Urinary bladder (tissue), 4 donors: ENCODE data around the gene CD7. TPM values are rescaled to one million over a fixed set of nuclear protein-coding genes. Genes with fewer than 3 reads are reported as not detected.
"Not testable (repeated sequence)": the region's sequence is repeated elsewhere in the genome, so short reads cannot be mapped to it uniquely, and the experiment has no call there.

Source experiments
- DNase-seq: peaks from one replicate; pipeline ENCODE4 v3.0.0-alpha.2; 2015; ENCODE audit errors: extremely low spot score
- H3K27ac ChIP-seq: one replicate; pipeline ENCODE4 v1.5.1; 2013; ENCODE audit warnings: low read depth, mild to moderate bottlenecking, moderate library complexity
- H3K36me3 ChIP-seq: one replicate; pipeline ENCODE4 v1.6.1; 2013; ENCODE audit warnings: mild to moderate bottlenecking, moderate library complexity; ENCODE audit not compliant: insufficient read depth
- H3K4me1 ChIP-seq: one replicate; pipeline ENCODE4 v1.6.1; 2013; ENCODE audit warnings: mild to moderate bottlenecking, moderate library complexity; ENCODE audit not compliant: insufficient read depth
- H3K4me3 ChIP-seq: one replicate; pipeline ENCODE4 v1.5.1; 2013; ENCODE audit warnings: low read depth, low read length
- WGBS: extraction: QIAGEN DNeasy Blood & Tissue Kit; methylation state at CpG from one replicate; pipeline ENCODE4 v1.1.7; 2013; 5-methylcytosine and 5-hydroxymethylcytosine counted together
- polyA plus RNA-seq: library from polyadenylated mRNA; stranded (reverse); fragments of 200-250 nt; gene quantifications from one replicate; pipeline ENCODE4 v1.2.3, GENCODE V29; 2013
- total RNA-seq: library from RNA; depleted of rRNA; stranded (reverse); fragments of >200 nt; gene quantifications from one replicate; pipeline ENCODE4 v1.2.3, GENCODE V29; 2014
- donor health status: healthy with polysubstance abuse.
- donor health status: healthy.

Gene CD7
- total RNA-seq: 0.69 TPM
- 3.7 TPM for polyA plus RNA-seq

GRCh38 chr17:82317394-82318168, at the start of gene CD7:
CD7 (minus strand) TSS chr17:82317608; CDS start chr17:82317495, 113 bp downstream.
- H3K36me3 ChIP-seq: no peaks in the 10 kb centered on the region
- no peak within 1 kb of the TSS for H3K27ac ChIP-seq
- H3K4me1 ChIP-seq: peaks cover 2% of the 10 kb centered on the region
- no peak for DNase-seq
- no peak within 1 kb of the TSS for H3K4me3 ChIP-seq
- 69% methylated on average over 26 of the region's 26 CpGs for WGBS

- H3K4me3 ChIP-seq: no peak overlapping the region
- WGBS: 79% methylated on average over 7 of the region's 7 CpGs
- H3K27ac ChIP-seq: no peak overlapping the region
- H3K4me1 ChIP-seq: peaks cover 3% of the 10 kb centered on the region
- no peaks in the 10 kb centered on the region for H3K36me3 ChIP-seq
- DNase-seq: no peak
Measured at GRCh38 chr17:82366749-82367148, 49.3 kb upstream of the CD7 start.

DNA sequence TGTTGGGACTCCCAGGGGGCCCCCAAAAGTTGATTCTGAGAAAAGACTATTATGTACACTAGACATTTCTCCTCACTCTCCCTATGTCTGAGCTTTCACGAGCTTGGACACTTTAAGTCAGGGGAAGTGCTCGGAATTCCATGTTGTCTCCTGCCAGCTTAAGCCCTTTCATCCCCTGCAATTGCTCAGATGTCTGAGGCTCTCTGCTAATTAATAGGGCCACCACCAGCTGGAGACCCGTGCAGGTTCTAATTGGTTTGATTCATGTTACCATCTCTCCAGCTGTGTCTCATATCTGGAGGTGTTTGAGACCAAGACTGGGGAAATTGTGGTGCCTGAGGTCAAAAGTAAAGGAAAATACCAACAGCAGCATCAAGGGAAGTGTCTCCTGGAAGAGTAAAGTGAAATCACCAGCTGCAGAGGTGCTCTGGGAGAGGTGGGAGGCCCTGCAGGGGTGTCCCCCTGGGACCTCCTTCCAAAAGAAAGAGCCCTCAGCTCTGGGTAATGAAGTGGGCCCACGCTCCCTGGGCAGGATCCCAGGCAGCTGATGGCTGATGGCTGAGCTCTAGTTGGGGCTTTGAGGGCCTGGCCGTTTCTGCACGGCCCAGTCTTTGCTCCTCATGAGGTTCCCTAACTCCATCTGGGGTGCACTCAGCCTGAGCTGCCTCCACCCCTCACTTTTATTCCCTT, 48.3 kb upstream of the CD7 start:
- Histone ChIP-seq H3K4me3 (no peak overlapping the region), H3K27ac (no peak overlapping the region), H3K36me3 (no peaks in the 10 kb centered on the region), H3K4me1 (no peaks in the 10 kb centered on the region)
- no peak for DNase-seq
- WGBS: 61% methylated on average over 6 of the region's 6 CpGs

- DNase-seq: no peak
- Histone ChIP-seq H3K4me3 (no peak overlapping the region), H3K27ac (no peak overlapping the region), H3K4me1 (no peaks in the 10 kb centered on the region), H3K36me3 (no peaks in the 10 kb centered on the region)
- 95% methylated on average over 6 of the region's 6 CpGs for WGBS
Measured at GRCh38 chr17:82361885-82362633, 44.7 kb upstream of the CD7 start.

GRCh38 chr17:82359451-82360074, 42.2 kb upstream of the CD7 start:
- H3K4me1 ChIP-seq, H3K27ac ChIP-seq, H3K4me3 ChIP-seq, DNase-seq, H3K36me3 ChIP-seq: not testable (repeated sequence)
- 61% methylated on average over 1 of the region's 1 CpG for WGBS

DNA sequence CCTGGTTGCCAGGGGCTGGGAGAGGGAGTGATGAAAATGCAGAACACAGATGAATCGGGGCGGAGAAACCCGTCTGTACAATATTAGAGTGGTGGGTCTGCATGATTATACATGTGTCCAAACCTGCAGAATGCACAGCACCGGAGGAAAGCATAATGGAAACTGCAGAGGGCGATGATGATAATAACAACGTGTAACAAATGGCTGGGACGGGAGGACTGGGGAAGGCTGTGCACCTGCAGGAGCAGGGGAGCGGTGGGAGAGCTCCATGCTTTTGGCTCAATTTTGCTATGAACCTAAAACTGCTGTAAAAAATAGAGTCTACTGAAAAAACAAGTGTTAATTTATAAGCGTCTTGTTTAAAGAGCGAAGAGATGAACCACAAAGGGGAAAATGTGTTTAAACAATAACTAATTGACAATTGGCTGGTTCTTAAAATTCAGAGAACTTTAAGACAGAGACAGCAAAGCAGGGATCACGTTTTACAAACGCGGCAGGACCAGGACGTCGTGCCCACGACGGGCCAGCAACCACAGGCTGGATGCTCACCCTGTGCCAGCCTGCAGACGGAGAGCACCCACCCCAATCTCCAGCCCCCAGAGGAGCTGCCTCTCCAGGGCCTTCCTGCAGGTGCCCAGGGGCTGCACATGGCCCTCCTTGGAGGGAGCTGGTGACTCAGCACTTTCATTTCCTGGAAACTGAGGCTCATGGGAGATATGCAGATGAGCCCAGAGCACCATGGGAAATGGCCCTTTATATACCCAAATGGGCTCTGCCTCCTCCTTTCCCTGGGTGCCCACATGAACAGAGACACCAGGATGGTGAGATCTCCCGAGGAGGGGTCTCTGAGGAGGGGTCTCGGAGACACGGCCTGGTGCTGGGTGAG, 41.3 kb upstream of the CD7 start, which contains the start of gene TEX19:
TSS of gene TEX19 (plus strand) at position 783 of the 886 bp plus-strand sequence. CDS start 2,904 bp downstream, outside the sequence.
- Histone ChIP-seq H3K4me3 (no peak within 1 kb of the TSS), H3K36me3 (no peaks in the 10 kb centered on the region), H3K4me1 (no peaks in the 10 kb centered on the region), H3K27ac (no peak within 1 kb of the TSS)
- WGBS: 57% methylated on average over 21 of the region's 21 CpGs
- DNase-seq: no peak

- DNase-seq: no peak
- H3K36me3 ChIP-seq: no peaks in the 10 kb centered on the region
- H3K4me1 ChIP-seq: no peaks in the 10 kb centered on the region
- no peak overlapping the region for H3K27ac ChIP-seq
- no peak overlapping the region for H3K4me3 ChIP-seq
- 65% methylated on average over 2 of the region's 2 CpGs for WGBS
Measured at GRCh38 chr17:82357394-82357793, 40.0 kb upstream of the CD7 start.

- H3K4me1 ChIP-seq: no peaks in the 10 kb centered on the region
- no peak for DNase-seq
- WGBS: 46% methylated on average over 20 of the region's 20 CpGs
Measured at GRCh38 chr17:82356845-82357355, 39.5 kb upstream of the CD7 start.

GRCh38 chr17:82355770-82356427, 38.5 kb upstream of the CD7 start:
- Histone ChIP-seq H3K4me1 (no peaks in the 10 kb centered on the region), H3K4me3 (no peak overlapping the region), H3K36me3 (no peaks in the 10 kb centered on the region), H3K27ac (no peak overlapping the region)
- 28% methylated on average over 11 of the region's 11 CpGs for WGBS
- no peak for DNase-seq

More at GRCh38 chr17:82356845-82357355, 39.5 kb upstream of the CD7 start:
- H3K36me3 ChIP-seq: no peaks in the 10 kb centered on the region
- no peak overlapping the region for H3K4me3 ChIP-seq
- no peak overlapping the region for H3K27ac ChIP-seq

DNA sequence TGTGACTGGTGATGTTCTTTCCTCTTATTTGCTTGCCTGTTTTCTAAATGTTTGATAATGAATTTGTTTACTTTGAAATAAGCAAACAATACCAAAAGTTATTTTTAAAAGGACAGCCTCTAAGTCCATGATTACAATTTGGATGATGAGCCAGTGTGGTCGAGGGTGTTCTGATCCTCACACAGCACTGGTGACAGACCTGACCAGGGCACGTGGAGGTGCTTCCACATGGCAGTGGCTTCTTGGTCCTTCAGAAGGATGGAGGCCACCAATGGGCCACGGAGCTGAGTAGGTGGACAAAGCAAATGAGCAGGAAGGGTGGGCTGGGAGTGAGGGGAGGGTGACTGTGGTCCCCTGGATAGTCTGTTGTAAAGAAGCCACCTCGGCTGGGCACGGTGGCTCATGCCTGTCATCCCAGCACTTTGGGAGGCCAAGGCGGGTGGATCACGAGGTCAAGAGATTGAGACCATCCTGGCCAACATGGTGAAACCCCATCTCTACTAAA, 37.4 kb upstream of the CD7 start:
- Histone ChIP-seq H3K4me3 (no peak overlapping the region), H3K4me1 (no peaks in the 10 kb centered on the region), H3K36me3 (no peaks in the 10 kb centered on the region), H3K27ac (no peak overlapping the region)
- DNase-seq: no peak
- WGBS: 86% methylated on average over 7 of the region's 7 CpGs

DNA sequence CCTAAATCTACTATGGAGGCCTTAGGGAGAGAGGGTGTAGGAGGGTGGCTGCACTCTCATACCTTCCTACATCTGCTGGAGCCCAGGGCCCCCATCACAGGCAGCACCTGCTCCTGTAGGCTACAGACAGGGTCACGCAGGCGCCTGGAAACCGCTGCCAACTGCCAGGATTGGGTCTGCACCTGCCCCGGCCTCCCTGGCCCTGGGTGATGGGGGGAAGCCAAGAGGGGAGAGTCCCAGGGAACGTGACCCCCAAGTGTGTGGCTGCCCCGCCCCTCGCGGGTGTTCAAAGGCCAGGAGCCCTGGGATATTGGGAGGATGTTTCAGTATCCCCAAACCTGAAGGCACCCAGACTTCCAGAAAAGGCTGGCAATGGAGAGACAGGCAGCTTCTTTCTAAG, 36.1 kb upstream of the CD7 start:
- 84% methylated on average over 8 of the region's 8 CpGs for WGBS
- no peaks in the 10 kb centered on the region for H3K4me1 ChIP-seq
- no peaks in the 10 kb centered on the region for H3K36me3 ChIP-seq

More for the DNA sequence above, 36.1 kb upstream of the CD7 start:
- Histone ChIP-seq H3K4me3 (no peak overlapping the region), H3K27ac (no peak overlapping the region)
- DNase-seq: no peak
